AG04450 (cell line): Measurements from ENCODE around the gene RPL26. TPM values are rescaled to one million over a fixed set of nuclear protein-coding genes. Genes with fewer than 3 reads are reported as not detected.

Experiments
- CTCF ChIA-PET: fragments of 300-600, 350-600 bp; formaldehyde crosslinking; extraction: SDS; loops from one replicate; lab custom pipeline; 2022; ENCODE audit warnings: antibody characterized with exemption, inconsistent platforms; lab: Charles Lee
- POLR2A ChIA-PET: fragments of 350-600 bp; formaldehyde crosslinking; extraction: SDS; loops from one replicate; lab custom pipeline; 2021; ENCODE audit warnings: antibody characterized with exemption, inconsistent platforms; lab: Yijun Ruan, JAX
- DNase-seq: peaks from one replicate; pipeline ENCODE4 v3.0.0-alpha.2; 2011; ENCODE audit warnings: low read depth, low spot score
- H3K27ac ChIP-seq: one replicate; pipeline ENCODE4 v1.5.1; 2012; ENCODE audit warnings: low read depth, low read length, control low read depth
- H3K27me3 ChIP-seq: one replicate; pipeline ENCODE4 v1.6.0; 2012; ENCODE audit warnings: low read length; ENCODE audit not compliant: control insufficient read depth, insufficient read depth
- H3K4me3 ChIP-seq: 2 replicates; pipeline ENCODE4 v1.5.1; 2011; ENCODE audit warnings: mild to moderate bottlenecking, low read depth, low read length, control low read depth
- H3K9me3 ChIP-seq: 2 replicates; pipeline ENCODE4 v1.5.1; 2012; ENCODE audit warnings: low read length; ENCODE audit not compliant: control insufficient read depth, insufficient read depth
- CTCF ChIP-seq: IDR thresholded peaks from 2 replicates; pipeline ENCODE4 v1.5.1; 2011; ENCODE audit warnings: low read depth, low read length, control low read depth, inconsistent platforms
- polyA plus RNA-seq: library from polyadenylated mRNA; depleted of rRNA; stranded (reverse); fragments of >200 nt; gene quantifications from 2 replicates; pipeline ENCODE4 v1.2.3, GENCODE V29; 2011

The RPL26 gene
- polyA plus RNA-seq, 1 experiment: 4,830 TPM

DNA sequence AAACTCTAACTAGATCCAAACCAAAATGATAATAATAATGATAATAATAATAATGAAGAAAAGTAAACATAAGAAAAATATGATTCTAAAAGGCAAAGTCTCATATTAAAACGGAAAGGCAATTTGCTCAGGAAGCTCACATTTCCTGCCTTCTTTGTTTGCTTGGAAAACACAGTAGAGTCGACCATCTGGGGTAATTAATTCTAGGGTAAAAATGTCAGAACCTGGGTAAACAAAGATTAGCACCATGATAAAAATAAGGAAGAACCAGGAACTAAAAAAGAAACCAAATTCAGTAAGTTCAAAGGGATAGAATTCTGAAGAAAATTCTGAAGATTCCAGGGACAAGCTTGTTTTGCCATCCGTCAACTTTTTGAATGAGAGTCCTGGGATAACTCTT, 22.7 kb downstream of the RPL26 start:
- CTCF ChIA-PET: interaction anchor here (1.1 to 1.2 kb wide), 2 partner anchors 34 to 241 kb away, joined by 3 to 4 read pairs; no protein-coding TSS in a partner anchor
- Histone ChIP-seq H3K27ac (no peak overlapping the region), H3K9me3 (no peaks in the 10 kb centered on the region), H3K4me3 (no peak overlapping the region), H3K27me3 (no peaks in the 10 kb centered on the region)
- no peak for TF ChIP-seq CTCF
- POLR2A ChIA-PET: interaction anchor here (0.6 to 1.0 kb wide), 2 partner anchors 10 to 16 kb away, joined by 3 to 4 read pairs; partner anchors contain the start of gene KRABD2
- DNase-seq: no peak

- peak; percentile 81 for DNase-seq
- Histone ChIP-seq H3K9me3 (no peaks in the 10 kb centered on the region), H3K27me3 (no peaks in the 10 kb centered on the region), H3K27ac (no peak overlapping the region), H3K4me3 (no peak overlapping the region)
- POLR2A ChIA-PET: interaction anchor here (1.0 kb wide), 1 partner anchor 17 kb away, joined by 3 read pairs; the partner anchor contains the start of gene KRABD2
- TF ChIP-seq CTCF: no peak
- CTCF ChIA-PET: interaction anchor here (1.1 to 1.2 kb wide), 2 partner anchors 33 to 241 kb away, joined by 3 to 4 read pairs; no protein-coding TSS in a partner anchor
These were observed 23.2 kb downstream of the RPL26 start for GRCh38 chr17:8359769-8360168.

DNA sequence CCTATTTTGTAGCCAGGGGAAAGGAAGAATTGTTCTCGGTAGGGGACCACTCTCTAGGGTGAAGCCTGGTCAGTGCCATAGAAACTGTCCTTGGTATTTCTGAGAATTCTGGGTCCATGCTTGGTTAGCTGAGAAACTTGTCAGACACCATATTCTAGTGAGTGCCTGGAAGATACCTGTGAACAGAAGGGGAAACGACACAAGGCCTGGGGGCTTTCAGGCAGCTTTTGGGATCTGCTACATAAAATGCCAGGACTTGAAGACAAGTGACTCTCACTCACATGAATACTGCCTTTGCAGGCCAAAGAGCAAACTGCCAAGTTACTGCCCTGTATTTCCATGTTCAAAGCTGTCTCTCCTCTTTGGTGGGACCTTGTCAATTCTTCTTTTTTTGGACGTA, 25.1 kb downstream of the RPL26 start:
- no peak overlapping the region for H3K27ac ChIP-seq
- ChIA-PET POLR2A (interaction anchor here (0.5 to 1.2 kb wide), 2 partner anchors 19 to 32 kb away, joined by 3 read pairs; no protein-coding TSS in a partner anchor), CTCF (no interaction called here)
- TF ChIP-seq CTCF: no peak
- no peaks in the 10 kb centered on the region for H3K9me3 ChIP-seq
- no peak overlapping the region for H3K4me3 ChIP-seq
- no peak for DNase-seq
- H3K27me3 ChIP-seq: no peaks in the 10 kb centered on the region

GRCh38 chr17:8354236-8354635, 28.8 kb downstream of the RPL26 start:
- Histone ChIP-seq H3K4me3 (no peak overlapping the region), H3K27me3 (no peaks in the 10 kb centered on the region), H3K9me3 (no peaks in the 10 kb centered on the region), H3K27ac (no peak overlapping the region)
- TF ChIP-seq CTCF: no peak
- POLR2A ChIA-PET: interaction anchor here (0.8 kb wide), 1 partner anchor 42 kb away, joined by 3 read pairs; no protein-coding TSS in a partner anchor
- no peak for DNase-seq
- CTCF ChIA-PET: no interaction called here

- Histone ChIP-seq H3K4me3 (no peak overlapping the region), H3K27me3 (no peaks in the 10 kb centered on the region), H3K27ac (no peak overlapping the region), H3K9me3 (no peaks in the 10 kb centered on the region)
- ChIA-PET POLR2A (interaction anchor here (0.8 kb wide), 1 partner anchor 42 kb away, joined by 3 read pairs; no protein-coding TSS in a partner anchor), CTCF (no interaction called here)
- no peak for TF ChIP-seq CTCF
- no peak for DNase-seq
These were observed 29.3 kb downstream of the RPL26 start for GRCh38 chr17:8353736-8354135.
